ENCODE measurements around the gene CACNA1I.

DNA sequence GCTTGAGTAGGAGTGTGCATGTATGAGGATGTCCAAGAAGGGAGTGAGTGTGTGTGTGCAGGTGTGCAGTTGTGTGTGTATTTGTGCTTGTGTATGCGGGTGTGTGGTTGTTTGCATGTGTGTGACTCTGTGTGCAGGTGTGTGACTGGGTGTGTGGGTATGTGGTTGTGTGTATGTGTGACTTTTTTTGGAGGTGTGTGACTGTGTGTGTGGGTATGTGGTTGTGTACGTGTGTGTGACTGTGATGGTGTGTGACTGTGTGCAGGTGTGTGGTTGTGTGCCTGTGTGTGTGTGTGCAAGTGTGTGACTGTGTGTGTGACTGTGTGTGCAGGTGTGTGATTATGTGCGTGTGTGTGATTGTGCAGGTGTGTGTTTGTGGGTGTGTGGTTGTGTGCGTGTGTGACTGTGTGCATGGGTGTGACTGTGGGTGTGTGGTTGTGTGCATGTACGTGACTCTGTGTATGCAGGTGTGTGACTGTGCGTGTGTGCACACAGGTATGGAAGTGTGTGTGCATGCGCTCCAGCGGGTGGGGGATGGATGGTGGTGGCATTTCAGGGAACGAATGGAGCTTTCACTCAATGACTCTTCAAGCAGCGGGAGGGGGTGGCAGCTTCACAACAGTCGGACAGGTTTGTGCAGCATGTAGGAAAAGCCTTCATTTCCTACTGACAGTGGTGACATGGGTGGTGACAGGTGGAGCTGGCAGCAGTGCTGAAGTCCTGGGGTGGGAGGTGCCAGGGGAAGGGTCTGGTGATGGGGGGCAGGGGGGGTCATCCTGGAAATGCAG, 47.6 kb downstream of the CACNA1I start:
- TF ChIP-seq, protein P1, sequence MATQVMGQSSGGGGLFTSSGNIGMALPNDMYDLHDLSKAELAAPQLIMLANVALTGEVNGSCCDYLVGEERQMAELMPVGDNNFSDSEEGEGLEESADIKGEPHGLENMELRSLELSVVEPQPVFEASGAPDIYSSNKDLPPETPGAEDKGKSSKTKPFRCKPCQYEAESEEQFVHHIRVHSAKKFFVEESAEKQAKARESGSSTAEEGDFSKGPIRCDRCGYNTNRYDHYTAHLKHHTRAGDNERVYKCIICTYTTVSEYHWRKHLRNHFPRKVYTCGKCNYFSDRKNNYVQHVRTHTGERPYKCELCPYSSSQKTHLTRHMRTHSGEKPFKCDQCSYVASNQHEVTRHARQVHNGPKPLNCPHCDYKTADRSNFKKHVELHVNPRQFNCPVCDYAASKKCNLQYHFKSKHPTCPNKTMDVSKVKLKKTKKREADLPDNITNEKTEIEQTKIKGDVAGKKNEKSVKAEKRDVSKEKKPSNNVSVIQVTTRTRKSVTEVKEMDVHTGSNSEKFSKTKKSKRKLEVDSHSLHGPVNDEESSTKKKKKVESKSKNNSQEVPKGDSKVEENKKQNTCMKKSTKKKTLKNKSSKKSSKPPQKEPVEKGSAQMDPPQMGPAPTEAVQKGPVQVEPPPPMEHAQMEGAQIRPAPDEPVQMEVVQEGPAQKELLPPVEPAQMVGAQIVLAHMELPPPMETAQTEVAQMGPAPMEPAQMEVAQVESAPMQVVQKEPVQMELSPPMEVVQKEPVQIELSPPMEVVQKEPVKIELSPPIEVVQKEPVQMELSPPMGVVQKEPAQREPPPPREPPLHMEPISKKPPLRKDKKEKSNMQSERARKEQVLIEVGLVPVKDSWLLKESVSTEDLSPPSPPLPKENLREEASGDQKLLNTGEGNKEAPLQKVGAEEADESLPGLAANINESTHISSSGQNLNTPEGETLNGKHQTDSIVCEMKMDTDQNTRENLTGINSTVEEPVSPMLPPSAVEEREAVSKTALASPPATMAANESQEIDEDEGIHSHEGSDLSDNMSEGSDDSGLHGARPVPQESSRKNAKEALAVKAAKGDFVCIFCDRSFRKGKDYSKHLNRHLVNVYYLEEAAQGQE (IDR thresholded peaks at IDR 0.05; ENCODE audit: low read depth) = no peak
- TF ChIP-seq YY1 (IDR thresholded peaks at IDR 0.05; ENCODE audit: extremely low read depth, insufficient replicate concordance, low read depth, low read length) (no peak), RAD21 (IDR thresholded peaks at IDR 0.05; ENCODE audit: low read depth) (no peak), CEBPB (IDR thresholded peaks at IDR 0.05; ENCODE audit: low read depth) (no peak), EZH2phosphoT487 (IDR thresholded peaks at IDR 0.05; ENCODE audit: borderline replicate concordance) (no peak), ZNF274 (IDR thresholded peaks at IDR 0.05; ENCODE audit: low read depth, low read length) (no peak), POLR2A (IDR thresholded peaks at IDR 0.05; ENCODE audit: borderline replicate concordance, extremely low read depth, insufficient read depth, insufficient read length) (no peak), JUND (IDR thresholded peaks at IDR 0.05) (no peak), EGR1 (IDR thresholded peaks at IDR 0.05; ENCODE audit: low read depth) (no peak), EZH2 (IDR thresholded peaks at IDR 0.05) (no peak)
- TF ChIP-seq, protein P2, sequence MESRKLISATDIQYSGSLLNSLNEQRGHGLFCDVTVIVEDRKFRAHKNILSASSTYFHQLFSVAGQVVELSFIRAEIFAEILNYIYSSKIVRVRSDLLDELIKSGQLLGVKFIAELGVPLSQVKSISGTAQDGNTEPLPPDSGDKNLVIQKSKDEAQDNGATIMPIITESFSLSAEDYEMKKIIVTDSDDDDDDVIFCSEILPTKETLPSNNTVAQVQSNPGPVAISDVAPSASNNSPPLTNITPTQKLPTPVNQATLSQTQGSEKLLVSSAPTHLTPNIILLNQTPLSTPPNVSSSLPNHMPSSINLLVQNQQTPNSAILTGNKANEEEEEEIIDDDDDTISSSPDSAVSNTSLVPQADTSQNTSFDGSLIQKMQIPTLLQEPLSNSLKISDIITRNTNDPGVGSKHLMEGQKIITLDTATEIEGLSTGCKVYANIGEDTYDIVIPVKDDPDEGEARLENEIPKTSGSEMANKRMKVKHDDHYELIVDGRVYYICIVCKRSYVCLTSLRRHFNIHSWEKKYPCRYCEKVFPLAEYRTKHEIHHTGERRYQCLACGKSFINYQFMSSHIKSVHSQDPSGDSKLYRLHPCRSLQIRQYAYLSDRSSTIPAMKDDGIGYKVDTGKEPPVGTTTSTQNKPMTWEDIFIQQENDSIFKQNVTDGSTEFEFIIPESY (IDR thresholded peaks at IDR 0.05; ENCODE audit: extremely low read depth, insufficient replicate concordance, low read length) = no peak
- TF ChIP-seq, protein P3, sequence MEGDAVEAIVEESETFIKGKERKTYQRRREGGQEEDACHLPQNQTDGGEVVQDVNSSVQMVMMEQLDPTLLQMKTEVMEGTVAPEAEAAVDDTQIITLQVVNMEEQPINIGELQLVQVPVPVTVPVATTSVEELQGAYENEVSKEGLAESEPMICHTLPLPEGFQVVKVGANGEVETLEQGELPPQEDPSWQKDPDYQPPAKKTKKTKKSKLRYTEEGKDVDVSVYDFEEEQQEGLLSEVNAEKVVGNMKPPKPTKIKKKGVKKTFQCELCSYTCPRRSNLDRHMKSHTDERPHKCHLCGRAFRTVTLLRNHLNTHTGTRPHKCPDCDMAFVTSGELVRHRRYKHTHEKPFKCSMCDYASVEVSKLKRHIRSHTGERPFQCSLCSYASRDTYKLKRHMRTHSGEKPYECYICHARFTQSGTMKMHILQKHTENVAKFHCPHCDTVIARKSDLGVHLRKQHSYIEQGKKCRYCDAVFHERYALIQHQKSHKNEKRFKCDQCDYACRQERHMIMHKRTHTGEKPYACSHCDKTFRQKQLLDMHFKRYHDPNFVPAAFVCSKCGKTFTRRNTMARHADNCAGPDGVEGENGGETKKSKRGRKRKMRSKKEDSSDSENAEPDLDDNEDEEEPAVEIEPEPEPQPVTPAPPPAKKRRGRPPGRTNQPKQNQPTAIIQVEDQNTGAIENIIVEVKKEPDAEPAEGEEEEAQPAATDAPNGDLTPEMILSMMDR (IDR thresholded peaks at IDR 0.05 in 2 of 3, conservative IDR thresholded peaks at IDR 0.05 in 1 of 3; ENCODE audit: borderline replicate concordance in 1 of 3, insufficient read depth in 1 of 3, low read depth in 2 of 3, low read length in 2 of 3) = no peak
